H1 (cell line): ENCODE results near the gene CASZ1. TPM values are rescaled to one million over a fixed set of nuclear protein-coding genes. Genes with fewer than 3 reads are reported as not detected.

Experiments
- CTCF ChIA-PET: fragments of 300-600 bp; sonication (Branson Sonifier 250); formaldehyde crosslinking; loops from one replicate; lab custom pipeline; 2021; ENCODE audit not compliant: partially characterized antibody; lab: Charles Lee
- POLR2A ChIA-PET: fragments of 300-600 bp; sonication (Branson Sonifier 250); formaldehyde crosslinking; loops from one replicate; lab custom pipeline; 2021; ENCODE audit warnings: inconsistent platforms; ENCODE audit not compliant: partially characterized antibody; lab: Charles Lee
- DNase-seq, 2 experiments: peaks; one replicate each; pipeline versions ENCODE4 v3.0.0 to v3.0.0-alpha.2; 2010 to 2022; ENCODE audit warnings: low spot score in 2 of 2, low read depth in 1 of 2, mixed read lengths in 1 of 2
- FAIRE-seq: peaks from 2 replicates; lab custom pipeline; 2011; peaks lifted over from hg19 to GRCh38; lab: Jason Lieb, UNC
- H2AFZ ChIP-seq: 2 replicates; pipeline ENCODE4 v1.8.1; 2012; ENCODE audit warnings: low read length, inconsistent platforms
- H2AK5ac ChIP-seq: 2 replicates; pipeline ENCODE4 v1.6.1; 2013; ENCODE audit warnings: low read depth, low read length
- H2BK120ac ChIP-seq: replicated peaks from 2 replicates; pipeline ENCODE3; 2013; ENCODE audit warnings: low read depth, low read length, inconsistent platforms
- H2BK12ac ChIP-seq: 2 replicates; pipeline ENCODE4 v1.6.1; 2013; ENCODE audit warnings: low read depth, low read length
- H2BK15ac ChIP-seq: 2 replicates; pipeline ENCODE4 v1.6.1; 2013; ENCODE audit warnings: low read length
- H2BK20ac ChIP-seq: 2 replicates; pipeline ENCODE4 v1.6.1; 2013; ENCODE audit warnings: low read length
- H2BK5ac ChIP-seq: 2 replicates; pipeline ENCODE4 v1.6.1; 2013; ENCODE audit warnings: low read depth, low read length
- H3K14ac ChIP-seq: 2 replicates; pipeline ENCODE4 v1.6.1; 2013; ENCODE audit warnings: inconsistent platforms; ENCODE audit not compliant: insufficient read length
- H3K18ac ChIP-seq: 2 replicates; pipeline ENCODE4 v1.6.1; 2013; ENCODE audit warnings: low read length; ENCODE audit errors: extremely low read depth
- H3K23ac ChIP-seq: 2 replicates; pipeline ENCODE4 v1.6.1; 2013; ENCODE audit warnings: inconsistent platforms; ENCODE audit not compliant: insufficient read length
- H3K23me2 ChIP-seq: 2 replicates; pipeline ENCODE4 v1.6.1; 2013; ENCODE audit warnings: low read depth, low read length
- H3K27ac ChIP-seq: 2 replicates; pipeline ENCODE4 v1.6.1; 2011; ENCODE audit warnings: low read depth, low read length, inconsistent platforms
- H3K27me3 ChIP-seq, 4 experiments: replicated peaks in 1 of 4; 1 replicate in 1 of 4; 2 replicates in 3 of 4; pipeline versions ENCODE4 v1.6.1 to v1.8.1; 2011 to 2013; ENCODE audit warnings: low read length in 3 of 4, mild to moderate bottlenecking in 3 of 4, inconsistent platforms in 2 of 4, mixed read lengths in 2 of 4, moderate library complexity in 1 of 4; ENCODE audit not compliant: control insufficient read depth in 3 of 4, insufficient read depth in 3 of 4; ENCODE audit errors: extremely low read depth in 1 of 4
- H3K36me3 ChIP-seq, 4 experiments: 2 replicates each; pipeline versions ENCODE4 v1.6.1 to v1.8.1; 2011 to 2013; ENCODE audit warnings: mild to moderate bottlenecking in 4 of 4, low read length in 3 of 4, moderate library complexity in 2 of 4, control low read depth in 1 of 4, inconsistent platforms in 1 of 4; ENCODE audit not compliant: insufficient read depth in 4 of 4, control insufficient read depth in 2 of 4
- H3K4ac ChIP-seq: replicated peaks from 2 replicates; pipeline ENCODE3; 2013; ENCODE audit warnings: low read length, low read depth, mixed read lengths, inconsistent platforms; ENCODE audit not compliant: insufficient read length
- H3K4me1 ChIP-seq, 4 experiments: replicated peaks in 1 of 4; 1 replicate in 1 of 4; 2 replicates in 3 of 4; pipeline versions ENCODE4 v1.6.1 to v1.8.1; 2011 to 2013; ENCODE audit warnings: low read length in 3 of 4, inconsistent platforms in 2 of 4, mixed read lengths in 1 of 4; ENCODE audit not compliant: insufficient read depth in 4 of 4, control insufficient read depth in 3 of 4
- H3K4me2 ChIP-seq, 2 experiments: 2 replicates each; pipeline versions ENCODE4 v1.6.1 to v1.8.1; 2011 to 2013; ENCODE audit warnings: low read depth in 2 of 2, low read length in 2 of 2, control low read depth in 1 of 2, inconsistent platforms in 1 of 2, mild to moderate bottlenecking in 1 of 2; ENCODE audit not compliant: insufficient read depth in 1 of 2
- H3K4me3 ChIP-seq, 4 experiments: fragments of 200-600, 300-600 bp in 1 of 4; sonication (generic), shearing (Covaris generic), sonication (Bioruptor Twin) in 1 of 4; 2 replicates each; pipeline versions ENCODE4 v1.5.1 to v1.8.1; 2011 to 2016; ENCODE audit warnings: low read length in 4 of 4, low read depth in 3 of 4, control low read depth in 2 of 4, inconsistent platforms in 2 of 4, mild to moderate bottlenecking in 2 of 4, mixed read lengths in 1 of 4, moderate library complexity in 1 of 4; ENCODE audit not compliant: insufficient read depth in 2 of 4; ENCODE audit errors: extremely low read depth in 1 of 4
- H3K56ac ChIP-seq: replicated peaks from 2 replicates; pipeline ENCODE3; 2013; ENCODE audit warnings: low read depth, mild to moderate bottlenecking, mixed read lengths, low read length, inconsistent platforms; ENCODE audit not compliant: insufficient read length
- H3K79me1 ChIP-seq: 2 replicates; pipeline ENCODE4 v1.6.1; 2013; ENCODE audit warnings: low read depth, low read length, control low read depth
- H3K79me2 ChIP-seq, 2 experiments: 2 replicates each; pipeline versions ENCODE4 v1.6.1 to v1.8.1; 2012 to 2013; ENCODE audit warnings: low read length in 2 of 2, mild to moderate bottlenecking in 2 of 2, inconsistent platforms in 1 of 2; ENCODE audit not compliant: insufficient read depth in 2 of 2, control insufficient read depth in 1 of 2
- H3K9ac ChIP-seq, 4 experiments: replicated peaks in 1 of 4; 1 replicate in 1 of 4; 2 replicates in 3 of 4; pipeline versions ENCODE4 v1.6.1 to v1.8.1; 2011 to 2013; ENCODE audit warnings: low read depth in 3 of 4, low read length in 3 of 4, control low read depth in 2 of 4, mild to moderate bottlenecking in 2 of 4, moderate library complexity in 2 of 4, inconsistent platforms in 1 of 4; ENCODE audit errors: extremely low read depth in 1 of 4
- H3K9me3 ChIP-seq, 2 experiments: 2 replicates each; pipeline versions ENCODE4 v1.6.1 to v1.8.1; 2012 to 2013; ENCODE audit warnings: mild to moderate bottlenecking in 2 of 2, moderate library complexity in 2 of 2, control low read depth in 1 of 2, inconsistent platforms in 1 of 2, low read depth in 1 of 2, low read length in 1 of 2, mixed read lengths in 1 of 2; ENCODE audit not compliant: insufficient read depth in 2 of 2
- H4K20me1 ChIP-seq, 2 experiments: replicated peaks in 1 of 2; 2 replicates each; pipeline versions ENCODE3 to v1.8.1; 2011 to 2013; ENCODE audit warnings: inconsistent platforms in 2 of 2, low read length in 2 of 2, mild to moderate bottlenecking in 1 of 2; ENCODE audit not compliant: insufficient read depth in 2 of 2, control insufficient read depth in 1 of 2
- H4K5ac ChIP-seq: 2 replicates; pipeline ENCODE4 v1.6.1; 2013; ENCODE audit warnings: low read length, low read depth, mixed read lengths, inconsistent platforms; ENCODE audit not compliant: insufficient read length
- H4K8ac ChIP-seq: 2 replicates; pipeline ENCODE4 v1.8.0; 2013; ENCODE audit warnings: mild to moderate bottlenecking, moderate library complexity, low read length, inconsistent platforms; ENCODE audit not compliant: insufficient read depth; ENCODE audit errors: extremely low read depth
- H4K91ac ChIP-seq: replicated peaks from 2 replicates; pipeline ENCODE3; 2013; ENCODE audit warnings: low read length, mixed read lengths, inconsistent platforms; ENCODE audit not compliant: insufficient read length
- BCL11A ChIP-seq, 2 experiments: IDR thresholded peaks; one replicate each; pipeline ENCODE4 v1.6.1; 2011; ENCODE audit warnings: low read depth in 2 of 2, low read length in 2 of 2, mild to moderate bottlenecking in 2 of 2
- CEBPB ChIP-seq: IDR thresholded peaks from 2 replicates; pipeline ENCODE4 v1.6.1; 2012; ENCODE audit warnings: low read depth, low read length
- HDAC2 ChIP-seq, 2 experiments: fragments of 300-600 bp in 1 of 2; sonication (generic) in 1 of 2; IDR thresholded peaks; 2 replicates each; pipeline ENCODE4 v1.6.1; 2011 to 2012; ENCODE audit warnings: low read depth in 2 of 2, low read length in 2 of 2, mild to moderate bottlenecking in 2 of 2, moderate library complexity in 2 of 2, borderline replicate concordance in 1 of 2, inconsistent platforms in 1 of 2
- JUND ChIP-seq: IDR thresholded peaks from 2 replicates; pipeline ENCODE4 v1.6.1; 2011; ENCODE audit warnings: mild to moderate bottlenecking, improper control_type of control experiment, low read length
- KDM5A ChIP-seq: fragments of 200-600 bp; IDR thresholded peaks from 2 replicates; pipeline ENCODE4 v1.7.1; 2012; ENCODE audit warnings: mild to moderate bottlenecking, low read length, inconsistent platforms, mixed read lengths
- POLR2A ChIP-seq, 2 experiments: IDR thresholded peaks; 1 replicate in 1 of 2; 2 replicates in 1 of 2; pipeline ENCODE4 v1.6.1; 2011; ENCODE audit warnings: low read depth in 2 of 2, low read length in 2 of 2, mild to moderate bottlenecking in 2 of 2; ENCODE audit errors: control extremely low read depth in 1 of 2
- RFX5 ChIP-seq: IDR thresholded peaks from 2 replicates; pipeline ENCODE4 v1.6.1; 2011; ENCODE audit warnings: low read depth, low read length, improper control_type of control experiment, borderline replicate concordance
- RNF2 ChIP-seq: fragments of 200-900, 300-1000 bp; sonication (generic); IDR thresholded peaks from 2 replicates; pipeline ENCODE4 v1.7.1; 2016; ENCODE audit warnings: borderline replicate concordance, low read depth, mild to moderate bottlenecking, antibody characterized with exemption, low read length; ENCODE audit not compliant: poor library complexity, severe bottlenecking; ENCODE audit errors: missing control alignments
- SP2 ChIP-seq: IDR thresholded peaks from 2 replicates; pipeline ENCODE4 v1.6.1; 2012; ENCODE audit warnings: mild to moderate bottlenecking, low read length, inconsistent platforms
- TBP ChIP-seq: IDR thresholded peaks from 2 replicates; pipeline ENCODE4 v1.6.1; 2011; ENCODE audit warnings: low read depth, low read length, improper control_type of control experiment
- WGBS, 2 experiments: shearing (Covaris generic) in 1 of 2; methylation state at CpG; one replicate each; pipeline versions ENCODE4 v1.1.6 to v1.1.7; 2013 to 2015; ENCODE audit warnings: low lambda C conversion rate in 2 of 2, mixed read lengths in 2 of 2, inconsistent platforms in 1 of 2, low coverage in 1 of 2, missing lambda C conversion rate in 1 of 2; ENCODE audit not compliant: insufficient replicate concordance in 2 of 2, insufficient coverage in 1 of 2, insufficient read length in 1 of 2; ENCODE audit errors: extremely low coverage in 1 of 2, missing lambda C conversion rate in 1 of 2; 5-methylcytosine and 5-hydroxymethylcytosine counted together
- polyA plus RNA-seq, 7 experiments: library from polyadenylated mRNA; depleted of rRNA in 3 of 7; stranded (reverse) in 5 of 7; unstranded in 2 of 7; fragments of >200 nt in 5 of 7; fragments of 200-250 nt in 2 of 7; gene quantifications; 1 replicate in 5 of 7; 2 replicates in 1 of 7; 4 replicates in 1 of 7; pipeline versions ENCODE4 v1.2.1 to v1.2.3, GENCODE V29; 2011 to 2013; ENCODE audit warnings: missing spikeins in 2 of 7, mixed read lengths in 2 of 7
- total RNA-seq: library from RNA; stranded (reverse); fragmentation: NEBNext Ultra II Directional; extraction: Animal tissue kit (Norgen Biotek cat#: 25700); gene quantifications from 2 replicates; pipeline ENCODE4 v1.2.1, GENCODE V29; 2021
- TF ChIP-seq, protein P1 (sequence below): IDR thresholded peaks from 2 replicates; pipeline ENCODE4 v1.6.1; 2012; ENCODE audit warnings: inconsistent platforms
- TF ChIP-seq, protein P2 (sequence below): IDR thresholded peaks from 2 replicates; pipeline ENCODE4 v1.6.1; 2012; ENCODE audit warnings: inconsistent platforms

The CASZ1 gene
- total and polyA plus RNA-seq, 2 of the 8 experiments (the other 6 are each of a cell fraction or from before 2014, with no cell fraction given) = 4.4 to 7.7 TPM

DNA sequence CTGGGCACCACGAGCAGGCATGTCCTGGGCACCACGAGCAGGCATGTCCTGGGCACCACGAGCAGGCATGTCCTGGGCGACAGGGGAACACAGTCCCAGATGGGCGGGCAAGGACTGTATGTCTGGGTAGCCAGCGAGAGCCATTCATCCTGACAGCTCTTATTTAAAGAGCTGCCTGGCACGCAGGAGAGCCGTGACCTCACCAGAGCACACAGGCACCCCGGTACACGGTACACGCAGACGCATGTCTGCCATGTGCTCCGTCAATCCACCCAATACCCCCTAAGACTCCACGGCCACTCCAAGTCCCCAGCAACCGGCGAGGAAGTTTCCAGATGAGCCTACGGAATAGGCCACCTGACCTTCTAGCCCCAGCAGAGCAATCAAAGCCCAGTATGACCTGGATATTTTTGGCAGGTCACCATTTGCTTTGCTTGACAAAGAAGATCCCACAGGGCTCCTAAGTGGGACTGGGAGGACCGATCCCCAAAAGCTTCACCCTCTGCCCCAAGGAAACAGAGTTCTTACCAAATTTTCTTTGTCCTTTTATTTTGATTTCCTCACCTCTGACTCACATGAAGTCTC lies 51.7 kb downstream of the CASZ1 start:
- H3K27me3 ChIP-seq = no peaks in the 10 kb centered on the region
- TF ChIP-seq RNF2 (no peak), RFX5 (no peak), JUND (no peak), SP2 (no peak), HDAC2 (IDR thresholded peaks at IDR 0.05; ENCODE audit: borderline replicate concordance in 1 of 2, low read depth in 2 of 2, low read length in 2 of 2) (no peak), CEBPB (no peak), BCL11A (IDR thresholded peaks at IDR 0.05; ENCODE audit: low read depth in 2 of 2, low read length in 2 of 2) (no peak), POLR2A (IDR thresholded peaks at IDR 0.05; ENCODE audit: control extremely low read depth in 1 of 2, low read depth in 2 of 2, low read length in 2 of 2) (no peak), KDM5A (no peak), TBP (no peak)
- TF ChIP-seq, protein P1, sequence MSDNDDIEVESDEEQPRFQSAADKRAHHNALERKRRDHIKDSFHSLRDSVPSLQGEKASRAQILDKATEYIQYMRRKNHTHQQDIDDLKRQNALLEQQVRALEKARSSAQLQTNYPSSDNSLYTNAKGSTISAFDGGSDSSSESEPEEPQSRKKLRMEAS = no peak
- TF ChIP-seq, protein P2, sequence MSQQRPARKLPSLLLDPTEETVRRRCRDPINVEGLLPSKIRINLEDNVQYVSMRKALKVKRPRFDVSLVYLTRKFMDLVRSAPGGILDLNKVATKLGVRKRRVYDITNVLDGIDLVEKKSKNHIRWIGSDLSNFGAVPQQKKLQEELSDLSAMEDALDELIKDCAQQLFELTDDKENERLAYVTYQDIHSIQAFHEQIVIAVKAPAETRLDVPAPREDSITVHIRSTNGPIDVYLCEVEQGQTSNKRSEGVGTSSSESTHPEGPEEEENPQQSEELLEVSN = no peak

More for the DNA sequence above, 51.7 kb downstream of the CASZ1 start:
- H3K18ac ChIP-seq = no peak overlapping the region
- WGBS, 2 experiments = 85% methylated on average over 18 of the region's 18 CpGs; no CpG with 5 or more reads in 1 of the 2 experiments
- H3K79me1 ChIP-seq = no peaks in the 10 kb centered on the region
- H3K9ac ChIP-seq = no peak overlapping the region
- DNase-seq (no peak), FAIRE-seq (no peak)
- H3K79me2 ChIP-seq = no peaks in the 10 kb centered on the region
- no peaks in the 10 kb centered on the region for H3K9me3 ChIP-seq
- H3K4ac ChIP-seq = no peak overlapping the region
- no peak overlapping the region for H4K5ac ChIP-seq
- H4K91ac ChIP-seq = no peak overlapping the region
- ChIA-PET CTCF (interaction anchor here (0.6 to 1.0 kb wide), 4 partner anchors 43 to 197 kb away, joined by 3 read pairs; no protein-coding TSS in a partner anchor), POLR2A (interaction anchor here (0.6 to 0.7 kb wide), 2 partner anchors 70 to 290 kb away, joined by 3 read pairs; no protein-coding TSS in a partner anchor)
- no peaks in the 10 kb centered on the region for H3K36me3 ChIP-seq
- H4K8ac ChIP-seq = no peak overlapping the region
- no peak overlapping the region for H2AFZ ChIP-seq
- H2AK5ac ChIP-seq = 0 out of 2 replicates have a peak overlapping the region, but pooled peaks have one; percentile 53
- H3K14ac ChIP-seq = no peak overlapping the region
- no peak overlapping the region for H3K27ac ChIP-seq
- H2BK120ac ChIP-seq = peak overlapping the region; percentile 59
- H2BK12ac ChIP-seq = no peak overlapping the region
- H2BK15ac ChIP-seq = peak overlapping the region; percentile 46; the same call in 1 of the 2 replicates
- H3K23me2 ChIP-seq = no peaks in the 10 kb centered on the region
- peaks cover 0 to 5% (median 0%) of the 10 kb centered on the region in 4 experiments; a peak in 6 of 7 replicates for H3K4me1 ChIP-seq
- H2BK20ac ChIP-seq = no peak overlapping the region
- H4K20me1 ChIP-seq = peaks cover 0 to 1% of the 10 kb centered on the region in 2 experiments
- H3K56ac ChIP-seq = no peak overlapping the region
- H3K23ac ChIP-seq = no peak overlapping the region
- peak overlapping the region; percentile 66; the same call in 1 of the 2 replicates for H2BK5ac ChIP-seq
- H3K4me3 ChIP-seq = no peak overlapping the region
- H3K4me2 ChIP-seq = no peak overlapping the region
